GM12801 (cell line): ENCODE data around the gene TNRC6A.

Experiments used
- CTCF ChIP-seq: IDR thresholded peaks from one replicate; pipeline ENCODE4 v1.5.1; 2011; ENCODE audit warnings: control low read depth; ENCODE audit not compliant: insufficient read length; ENCODE audit errors: extremely low read depth

TNRC6A gene

GRCh38 chr16:24737916-24738594 is 8.6 kb downstream of the TNRC6A start:
- TF ChIP-seq CTCF: no peak

GRCh38 chr16:24738895-24739294 is 9.4 kb downstream of the TNRC6A start:
- TF ChIP-seq CTCF: no peak

- TF ChIP-seq CTCF: no peak
These were observed 12.4 kb downstream of the TNRC6A start for GRCh38 chr16:24741862-24742261.

GRCh38 chr16:24745391-24745790 is 15.9 kb downstream of the TNRC6A start:
- TF ChIP-seq CTCF: no peak

GRCh38 chr16:24745791-24746190 is 16.3 kb downstream of the TNRC6A start:
- no peak for TF ChIP-seq CTCF

- TF ChIP-seq CTCF: no peak
These were observed 18.0 kb downstream of the TNRC6A start for GRCh38 chr16:24747441-24747840.

GRCh38 chr16:24748242-24748641 is 18.8 kb downstream of the TNRC6A start:
- TF ChIP-seq CTCF: no peak
